H54 (cell line): Measurements from ENCODE around the gene UBAC2.
A peak's percentile ranks its signal among the peaks of the same experiment; 100 is the strongest.

Source experiments
- DNase-seq: peaks from one replicate; pipeline ENCODE4 v3.0.0; 2011; ENCODE audit warnings: low spot score, mixed read lengths; ENCODE audit not compliant: insufficient read length
- FAIRE-seq: peaks from 3 replicates; lab custom pipeline; 2011; peaks lifted over from hg19 to GRCh38; lab: Jason Lieb, UNC
- POLR2A ChIP-seq: IDR thresholded peaks from 2 replicates; pipeline ENCODE4 v1.6.1; 2011; ENCODE audit warnings: low read depth, mild to moderate bottlenecking, low read length

The UBAC2 gene

GRCh38 chr13:99308471-99309087 lies 107.9 kb downstream of the UBAC2 start:
- DNase-seq (no peak), FAIRE-seq (no peak)
- TF ChIP-seq POLR2A, result no peak

GRCh38 chr13:99310382-99311031 lies 109.9 kb downstream of the UBAC2 start:
- FAIRE-seq (peak; percentile 89), DNase-seq (no peak)
- TF ChIP-seq POLR2A, result no peak

- DNase-seq, result no peak
- no peak for TF ChIP-seq POLR2A
- FAIRE-seq, result peak; percentile 83
Observed at GRCh38 chr13:99311137-99311536, 110.5 kb downstream of the UBAC2 start.

GRCh38 chr13:99311748-99312492 lies 111.3 kb downstream of the UBAC2 start:
- DNase-seq (no peak), FAIRE-seq (peak; percentile 64)
- no peak for TF ChIP-seq POLR2A

- no peak for FAIRE-seq
- no peak for DNase-seq
- no peak for TF ChIP-seq POLR2A
Observed at GRCh38 chr13:99312493-99312883, 111.8 kb downstream of the UBAC2 start.

GRCh38 chr13:99313501-99313900 lies 112.8 kb downstream of the UBAC2 start:
- DNase-seq (no peak), FAIRE-seq (peak; percentile 61)
- TF ChIP-seq POLR2A, result no peak

GRCh38 chr13:99313941-99314340 lies 113.3 kb downstream of the UBAC2 start:
- no peak for TF ChIP-seq POLR2A
- DNase-seq, result no peak
- no peak for FAIRE-seq

GRCh38 chr13:99314640-99315176 lies 114.1 kb downstream of the UBAC2 start:
- FAIRE-seq, result no peak

GRCh38 chr13:99315186-99315585 lies 114.5 kb downstream of the UBAC2 start:
- DNase-seq (no peak), FAIRE-seq (no peak)
- no peak for TF ChIP-seq POLR2A

More at GRCh38 chr13:99314640-99315176, 114.1 kb downstream of the UBAC2 start:
- TF ChIP-seq POLR2A, result no peak
- DNase-seq, result no peak

- no peak for FAIRE-seq
Observed at GRCh38 chr13:99316224-99316623, 115.6 kb downstream of the UBAC2 start.

GRCh38 chr13:99316657-99317256 lies 116.1 kb downstream of the UBAC2 start:
- DNase-seq (no peak), FAIRE-seq (peak; percentile 75)
- no peak for TF ChIP-seq POLR2A

More at GRCh38 chr13:99316224-99316623, 115.6 kb downstream of the UBAC2 start:
- DNase-seq, result no peak
- TF ChIP-seq POLR2A, result no peak

- no peak for TF ChIP-seq POLR2A
- DNase-seq (no peak), FAIRE-seq (peak; percentile 80)
Observed at GRCh38 chr13:99320693-99321481, 120.2 kb downstream of the UBAC2 start.

- no peak for TF ChIP-seq POLR2A
- FAIRE-seq (no peak), DNase-seq (no peak)
Observed at GRCh38 chr13:99321709-99322108, 121.1 kb downstream of the UBAC2 start.
